ENCODE results near the gene PCDHGC3. TPM values are rescaled to one million over a fixed set of nuclear protein-coding genes. Genes with fewer than 3 reads are reported as not detected.

The PCDHGC3 gene
- polyA plus RNA-seq, 3 donors, result 21.7 to 106 (median 37.2) TPM

- 47 to 50% (median 48%) methylated on average over 3 of the region's 3 CpGs for WGBS, 3 donors
- no peak overlapping the region for H3K27ac ChIP-seq (ENCODE audit: low read depth, low read length)
Measured at GRCh38 chr5:141483902-141484301, 8.1 kb downstream of the PCDHGC3 start.

DNA sequence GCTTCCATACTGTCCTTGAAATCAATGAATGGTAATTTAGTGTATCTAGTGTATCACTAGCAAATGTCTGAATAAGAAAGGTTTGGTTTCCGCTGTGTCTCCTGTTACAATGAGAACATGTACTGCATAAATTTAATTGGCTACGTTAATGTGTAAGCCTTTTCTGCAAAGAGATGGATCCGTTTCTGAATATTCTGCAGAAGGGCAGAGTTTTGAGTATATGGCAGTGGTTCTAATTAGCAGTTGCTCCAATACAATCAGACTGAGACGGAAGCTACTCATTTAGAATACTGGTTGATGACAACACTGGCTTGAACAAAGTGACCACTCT, 8.5 kb downstream of the PCDHGC3 start:
- 27 to 29% (median 28%) methylated on average over 4 of the region's 4 CpGs for WGBS, 3 donors
- no peak overlapping the region for H3K27ac ChIP-seq (ENCODE audit: low read depth, low read length)

DNA sequence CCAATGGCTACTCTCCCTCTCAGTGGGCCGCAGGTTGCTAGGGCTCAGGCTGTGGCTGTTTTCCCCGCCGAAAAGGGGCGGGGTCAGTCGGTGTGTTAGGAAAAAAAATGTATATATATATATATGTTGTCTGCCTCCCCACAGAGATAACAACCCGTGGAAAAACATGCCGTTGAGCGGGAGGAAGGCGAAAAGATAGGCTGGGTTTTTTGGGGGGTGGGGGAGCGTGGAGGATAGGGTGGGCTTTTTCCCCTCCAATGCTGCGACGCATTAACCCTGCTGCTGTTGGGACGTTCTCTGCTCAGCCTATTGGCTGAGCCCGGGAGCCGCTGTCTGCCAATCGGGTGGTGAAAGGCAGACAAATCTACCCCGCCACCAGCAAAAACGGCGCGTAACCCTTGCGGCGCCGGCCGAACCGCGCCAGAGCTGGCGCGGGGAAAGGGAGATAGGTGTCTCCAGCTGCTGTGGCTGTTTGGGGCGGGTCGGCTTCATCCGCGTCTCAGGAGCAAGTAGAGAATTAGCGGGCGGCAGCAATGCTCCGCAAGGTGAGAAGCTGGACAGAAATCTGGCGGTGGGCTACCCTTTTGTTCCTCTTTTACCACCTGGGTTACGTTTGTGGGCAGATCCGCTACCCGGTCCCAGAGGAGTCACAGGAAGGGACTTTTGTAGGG, 9.0 kb downstream of the PCDHGC3 start, which contains the start of gene PCDHGC4:
Gene PCDHGC4 (plus strand): TSS at position 390 of the 671 bp plus-strand sequence. CDS start 144 bp downstream, at position 534.
- no peak within 1 kb of the TSS for H3K27ac ChIP-seq (ENCODE audit: low read depth, low read length)
- 11 to 17% (median 15%) methylated on average over 38 to 39 of the region's 39 CpGs for WGBS, 3 donors

DNA sequence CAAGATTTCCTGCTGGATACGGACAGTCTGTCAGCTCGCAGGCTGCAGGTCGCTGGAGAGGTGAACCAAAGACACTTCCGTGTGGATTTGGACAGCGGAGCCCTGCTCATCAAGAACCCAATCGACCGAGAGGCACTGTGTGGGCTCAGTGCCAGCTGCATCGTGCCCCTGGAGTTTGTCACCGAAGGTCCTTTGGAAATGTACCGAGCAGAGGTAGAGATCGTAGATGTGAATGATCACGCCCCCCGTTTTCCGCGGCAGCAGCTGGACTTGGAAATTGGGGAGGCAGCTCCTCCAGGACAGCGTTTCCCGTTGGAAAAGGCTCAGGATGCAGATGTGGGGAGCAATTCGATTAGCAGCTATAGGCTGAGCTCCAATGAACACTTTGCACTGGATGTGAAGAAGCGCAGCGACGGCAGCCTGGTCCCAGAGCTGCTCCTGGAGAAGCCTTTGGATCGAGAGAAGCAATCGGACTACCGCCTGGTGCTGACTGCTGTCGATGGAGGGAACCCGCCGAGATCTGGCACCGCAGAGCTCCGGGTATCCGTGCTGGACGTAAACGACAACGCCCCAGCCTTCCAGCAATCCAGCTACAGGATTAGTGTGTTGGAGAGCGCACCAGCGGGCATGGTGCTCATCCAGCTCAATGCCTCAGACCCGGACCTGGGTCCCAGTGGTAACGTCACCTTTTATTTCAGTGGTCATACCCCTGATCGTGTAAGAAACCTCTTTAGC, 9.7 kb downstream of the PCDHGC3 start:
- H3K27ac ChIP-seq (ENCODE audit: low read depth, low read length), result no peak overlapping the region
- 51 to 61% (median 60%) methylated on average over 38 of the region's 38 CpGs for WGBS, 3 donors

DNA sequence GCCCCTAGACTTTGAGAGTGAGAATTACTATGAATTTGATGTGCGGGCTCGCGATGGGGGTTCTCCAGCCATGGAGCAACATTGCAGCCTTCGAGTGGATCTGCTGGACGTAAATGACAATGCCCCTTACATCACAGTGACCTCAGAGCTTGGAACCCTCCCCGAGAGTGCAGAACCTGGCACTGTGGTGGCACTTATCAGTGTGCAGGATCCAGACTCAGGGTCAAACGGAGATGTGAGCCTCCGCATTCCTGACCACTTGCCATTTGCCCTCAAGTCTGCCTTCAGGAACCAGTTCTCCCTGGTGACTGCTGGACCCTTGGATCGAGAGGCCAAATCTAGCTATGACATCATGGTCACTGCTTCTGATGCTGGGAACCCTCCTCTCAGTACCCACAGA, 10.3 kb downstream of the PCDHGC3 start:
- WGBS, 3 donors, result 88 to 93% (median 91%) methylated on average over 9 of the region's 9 CpGs
- H3K27ac ChIP-seq (ENCODE audit: low read depth, low read length), result no peak overlapping the region

DNA sequence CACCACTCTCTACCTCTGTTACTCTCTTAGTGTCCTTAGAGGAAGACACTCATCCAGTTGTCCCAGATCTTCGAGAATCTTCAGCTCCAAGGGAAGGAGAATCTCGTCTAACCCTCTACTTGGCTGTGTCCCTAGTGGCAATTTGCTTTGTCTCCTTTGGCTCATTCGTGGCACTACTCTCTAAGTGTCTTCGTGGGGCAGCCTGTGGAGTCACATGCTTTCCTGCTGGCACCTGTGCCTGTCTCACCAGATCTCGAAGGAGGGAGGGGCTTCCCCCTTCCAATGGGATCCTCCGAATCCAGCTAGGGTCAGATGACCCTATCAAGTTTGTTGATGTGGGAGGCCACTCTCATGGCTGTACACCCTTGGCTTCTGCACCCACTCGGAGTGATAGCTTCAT, 11.4 kb downstream of the PCDHGC3 start:
- no peak overlapping the region for H3K27ac ChIP-seq (ENCODE audit: low read depth, low read length)
- 87 to 88% (median 87%) methylated on average over 7 of the region's 7 CpGs for WGBS, 3 donors

GRCh38 chr5:141488591-141489561, 13.1 kb downstream of the PCDHGC3 start, which contains the start of gene PCDHGC5:
PCDHGC5 (plus strand) TSS chr5:141489081; CDS start chr5:141489241, 160 bp downstream.
- no peak within 1 kb of the TSS for H3K27ac ChIP-seq (ENCODE audit: low read depth, low read length)
- WGBS, 3 donors, result 65 to 76% (median 70%) methylated on average over 14 of the region's 14 CpGs

DNA sequence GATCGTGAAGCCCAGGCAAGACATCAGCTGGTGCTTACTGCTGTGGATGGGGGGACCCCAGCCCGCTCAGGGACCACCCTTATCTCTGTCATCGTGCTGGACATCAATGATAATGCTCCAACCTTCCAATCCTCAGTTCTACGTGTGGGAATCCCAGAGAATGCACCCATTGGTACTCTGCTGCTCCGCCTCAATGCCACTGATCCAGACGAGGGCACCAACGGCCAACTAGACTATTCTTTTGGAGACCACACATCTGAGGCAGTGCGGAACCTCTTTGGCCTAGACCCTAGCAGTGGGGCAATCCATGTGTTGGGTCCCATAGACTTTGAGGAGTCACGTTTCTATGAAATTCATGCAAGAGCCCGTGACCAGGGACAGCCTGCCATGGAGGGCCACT, 14.1 kb downstream of the PCDHGC3 start:
- H3K27ac ChIP-seq (ENCODE audit: low read depth, low read length), result no peak overlapping the region
- WGBS, 3 donors, result 88 to 92% (median 91%) methylated on average over 10 of the region's 10 CpGs

DNA sequence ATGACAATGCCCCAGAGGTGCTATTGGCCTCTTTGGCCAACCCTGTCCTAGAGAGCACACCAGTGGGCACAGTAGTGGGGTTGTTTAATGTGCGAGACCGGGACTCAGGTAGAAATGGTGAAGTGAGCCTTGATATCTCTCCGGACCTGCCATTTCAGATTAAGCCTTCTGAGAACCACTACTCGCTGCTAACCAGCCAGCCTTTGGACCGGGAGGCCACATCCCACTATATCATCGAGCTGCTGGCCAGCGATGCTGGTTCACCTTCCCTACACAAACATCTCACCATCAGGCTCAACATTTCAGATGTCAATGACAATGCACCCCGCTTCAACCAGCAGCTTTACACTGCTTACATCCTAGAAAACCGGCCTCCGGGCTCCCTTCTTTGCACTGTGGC, 14.5 kb downstream of the PCDHGC3 start:
- H3K27ac ChIP-seq (ENCODE audit: low read depth, low read length), result no peak overlapping the region
- WGBS, 3 donors, result 95 to 98% (median 95%) methylated on average over 10 of the region's 10 CpGs

- WGBS, 3 donors, result 81 to 90% (median 89%) methylated on average over 13 of the region's 13 CpGs
- no peak overlapping the region for H3K27ac ChIP-seq (ENCODE audit: low read depth, low read length)
Measured at GRCh38 chr5:141490771-141491170, 15.0 kb downstream of the PCDHGC3 start.

DNA sequence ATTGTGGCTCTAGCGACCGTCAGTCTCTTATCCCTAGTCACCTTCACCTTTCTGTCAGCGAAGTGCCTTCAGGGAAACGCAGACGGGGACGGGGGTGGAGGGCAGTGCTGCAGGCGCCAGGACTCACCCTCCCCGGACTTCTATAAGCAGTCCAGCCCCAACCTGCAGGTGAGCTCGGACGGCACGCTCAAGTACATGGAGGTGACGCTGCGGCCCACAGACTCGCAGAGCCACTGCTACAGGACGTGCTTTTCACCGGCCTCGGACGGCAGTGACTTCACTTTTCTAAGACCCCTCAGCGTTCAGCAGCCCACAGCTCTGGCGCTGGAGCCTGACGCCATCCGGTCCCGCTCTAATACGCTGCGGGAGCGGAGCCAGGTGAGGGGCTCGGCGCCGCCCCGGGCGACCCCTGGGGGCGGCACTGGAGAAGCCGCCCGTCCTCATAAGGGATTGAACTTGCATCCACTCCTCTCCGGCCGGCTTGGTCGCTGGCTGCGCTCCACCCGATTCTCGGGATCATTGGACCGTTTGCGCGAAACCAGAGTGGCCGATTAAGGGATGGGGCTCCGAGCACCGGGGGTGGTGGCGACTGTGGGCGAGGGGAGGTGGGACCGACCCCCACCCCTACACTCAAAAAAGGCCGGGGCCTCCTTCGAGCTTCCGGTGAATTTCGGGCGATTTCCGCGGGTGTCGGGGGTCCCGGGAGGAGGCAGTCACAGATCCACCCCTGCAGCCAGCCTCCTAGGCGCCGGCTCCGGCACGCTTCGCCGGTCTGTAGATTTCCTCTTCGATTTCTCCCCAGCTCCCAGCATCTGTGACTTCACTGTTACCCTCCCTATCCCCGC, 15.8 kb downstream of the PCDHGC3 start:
- 43 to 51% (median 49%) methylated on average over 66 of the region's 66 CpGs for WGBS, 3 donors
- no peak overlapping the region for H3K27ac ChIP-seq (ENCODE audit: low read depth, low read length)

- 50 to 63% (median 58%) methylated on average over 61 to 68 of the region's 68 CpGs for WGBS, 3 donors
- H3K27ac ChIP-seq (ENCODE audit: low read depth, low read length), result no peak overlapping the region
Measured at GRCh38 chr5:141492168-141492885, 16.6 kb downstream of the PCDHGC3 start.

- WGBS, 3 donors, result 66 to 85% (median 75%) methylated on average over 10 of the region's 10 CpGs
- no peak overlapping the region for H3K27ac ChIP-seq (ENCODE audit: low read depth, low read length)
Measured at GRCh38 chr5:141493500-141494422, 18.0 kb downstream of the PCDHGC3 start.

DNA sequence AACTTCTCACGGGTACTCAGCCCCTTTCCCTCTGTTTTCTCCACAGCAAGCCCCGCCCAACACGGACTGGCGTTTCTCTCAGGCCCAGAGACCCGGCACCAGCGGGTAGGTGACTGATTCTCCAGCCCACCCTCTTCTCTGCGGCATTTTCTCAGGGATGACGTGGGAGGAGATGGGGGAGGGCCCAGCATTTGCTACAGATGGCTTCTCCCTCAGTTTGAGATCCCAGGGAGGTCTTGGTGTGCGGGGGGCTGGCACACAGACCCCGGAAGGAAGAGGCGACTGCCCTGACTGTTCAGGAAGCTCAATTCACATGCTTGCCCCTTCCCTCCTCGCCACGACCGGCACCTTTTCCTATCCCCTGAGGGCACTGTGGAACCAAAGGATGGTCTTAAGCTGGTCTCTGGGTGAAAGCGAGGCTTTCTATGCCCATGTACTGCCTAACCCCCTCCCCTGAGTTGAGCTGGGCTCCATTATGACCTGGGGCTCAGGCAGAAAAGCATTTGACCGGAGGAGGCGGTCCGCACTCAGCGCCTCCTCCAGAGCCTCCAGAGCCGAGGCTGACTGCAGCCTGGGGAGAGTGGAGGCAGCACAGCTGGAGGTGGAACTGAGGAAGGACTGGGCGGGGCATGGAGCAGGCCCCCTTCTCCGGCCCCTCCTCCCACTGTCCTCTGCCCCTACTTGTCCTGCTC, 19.1 kb downstream of the PCDHGC3 start:
- no peak overlapping the region for H3K27ac ChIP-seq (ENCODE audit: low read depth, low read length)
- 59 to 68% (median 59%) methylated on average over 22 of the region's 22 CpGs for WGBS, 3 donors

- WGBS, 3 donors, result 86 to 91% (median 91%) methylated on average over 8 of the region's 8 CpGs
- no peak overlapping the region for H3K27ac ChIP-seq (ENCODE audit: low read depth, low read length)
Measured at GRCh38 chr5:141495453-141495811, 19.7 kb downstream of the PCDHGC3 start.

DNA sequence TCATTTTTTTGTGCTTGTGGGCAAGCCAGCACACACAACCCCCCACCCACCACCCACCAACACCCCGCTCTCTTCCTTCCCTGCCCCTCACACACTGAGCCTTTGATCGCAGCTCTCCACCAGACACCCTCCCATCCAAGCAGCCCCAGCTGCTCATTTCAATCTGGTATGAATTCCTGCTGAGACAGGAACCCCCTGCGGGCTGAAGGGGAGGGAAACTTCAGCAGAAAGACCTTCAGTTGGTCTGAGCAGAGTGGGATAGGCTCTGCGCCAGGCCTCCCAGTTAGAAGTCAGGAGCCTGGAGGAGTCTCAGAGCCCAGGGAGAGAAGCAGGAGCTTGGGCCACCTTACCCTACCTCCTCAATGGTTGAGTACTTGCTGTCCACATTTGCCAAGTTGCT, 20.3 kb downstream of the PCDHGC3 start:
- 80 to 87% (median 82%) methylated on average over 4 of the region's 4 CpGs for WGBS, 3 donors
- H3K27ac ChIP-seq (ENCODE audit: low read depth, low read length), result no peak overlapping the region

Data from adipose tissue (tissue), 3 donors.